Dendritic cell treated with granulocyte-macrophage colony-stimulating factor and Interleukin-4, amounts not matched to agents 40 ng/mL and 50 ng/mL, for 4 days (primary cell): ENCODE results near the gene RABGAP1L.
"Not testable (repeated sequence)": the region's sequence is repeated elsewhere in the genome, so short reads cannot be mapped to it uniquely, and the experiment has no call there.

Experiments used
- H3K27ac Mint-ChIP-seq: one replicate; pipeline ENCODE4 v1.8.0; 2022; ENCODE audit warnings: mild to moderate bottlenecking, mixed read lengths
- H3K27me3 Mint-ChIP-seq: one replicate; pipeline ENCODE4 v1.8.0; 2022; ENCODE audit warnings: mild to moderate bottlenecking, mixed read lengths
- H3K36me3 Mint-ChIP-seq: one replicate; pipeline ENCODE4 v1.8.0; 2022; ENCODE audit warnings: low read depth, mixed read lengths
- H3K4me1 Mint-ChIP-seq: one replicate; pipeline ENCODE4 v1.8.0; 2022; ENCODE audit warnings: low read depth, mixed read lengths
- H3K4me3 Mint-ChIP-seq: one replicate; pipeline ENCODE4 v1.8.0; 2022; ENCODE audit warnings: mild to moderate bottlenecking, moderate library complexity, mixed read lengths
- H3K9me3 Mint-ChIP-seq: one replicate; pipeline ENCODE4 v1.8.0; 2022; ENCODE audit warnings: mixed read lengths
- intact Hi-C: fragments of 100-400 bp; cut with micrococcal nuclease; formaldehyde crosslinking; loops from one replicate; pipeline ENCODE4 v1.15.0; 2022

Gene RABGAP1L

DNA sequence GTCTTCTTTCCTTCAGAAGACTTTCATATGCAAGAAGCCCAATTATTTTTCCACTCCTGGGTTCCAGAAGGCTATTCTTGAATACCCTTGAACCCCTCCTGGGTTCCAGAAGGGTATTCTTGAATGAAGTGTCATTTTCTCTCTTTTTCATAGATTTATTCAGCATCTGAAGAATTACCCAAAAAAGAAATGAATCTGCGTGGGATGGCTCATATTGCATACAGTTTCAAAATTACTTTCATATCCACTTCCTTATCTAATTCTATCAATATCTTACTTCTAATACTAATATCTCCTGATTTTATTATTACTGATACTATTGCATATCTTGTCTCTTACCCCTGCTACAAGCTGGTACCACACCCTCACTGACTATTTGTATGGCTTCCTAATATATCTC is 22.6 kb upstream of the RABGAP1L start:
- H3K9me3 Mint-ChIP-seq, result no peaks in the 10 kb centered on the region
- intact Hi-C loops, result no loop called here
- H3K27me3 Mint-ChIP-seq, result no peaks in the 10 kb centered on the region
- no peak overlapping the region for H3K4me3 Mint-ChIP-seq
- no peak overlapping the region for H3K27ac Mint-ChIP-seq
- H3K36me3 Mint-ChIP-seq, result no peaks in the 10 kb centered on the region
- peaks cover 7% of the 10 kb centered on the region for H3K4me1 Mint-ChIP-seq

DNA sequence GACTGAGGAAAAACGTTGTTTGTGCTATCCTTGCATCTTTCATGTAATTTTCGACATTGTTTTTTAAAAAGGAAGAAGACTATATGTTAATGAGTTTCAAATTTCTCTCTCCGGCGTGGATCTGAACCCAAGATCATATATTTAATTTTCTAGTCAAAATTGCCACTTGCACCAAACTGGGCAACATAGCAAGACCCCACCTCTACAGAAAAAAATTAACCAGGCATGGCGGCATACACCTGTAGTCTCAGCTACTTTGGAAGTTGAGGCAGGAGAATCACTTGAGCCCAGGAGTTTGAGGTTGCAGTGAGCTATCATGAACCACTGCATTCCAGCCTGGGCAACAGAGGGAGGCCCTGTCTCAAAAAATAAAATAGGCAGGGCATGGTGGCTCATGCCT is 16.5 kb upstream of the RABGAP1L start:
- Mint-ChIP-seq H3K36me3 (no peaks in the 10 kb centered on the region), H3K4me1 (no peaks in the 10 kb centered on the region), H3K9me3 (peaks cover 12% of the 10 kb centered on the region), H3K27me3 (peaks cover 3% of the 10 kb centered on the region), H3K4me3 (no peak overlapping the region), H3K27ac (no peak overlapping the region)
- intact Hi-C loops, result no loop called here

DNA sequence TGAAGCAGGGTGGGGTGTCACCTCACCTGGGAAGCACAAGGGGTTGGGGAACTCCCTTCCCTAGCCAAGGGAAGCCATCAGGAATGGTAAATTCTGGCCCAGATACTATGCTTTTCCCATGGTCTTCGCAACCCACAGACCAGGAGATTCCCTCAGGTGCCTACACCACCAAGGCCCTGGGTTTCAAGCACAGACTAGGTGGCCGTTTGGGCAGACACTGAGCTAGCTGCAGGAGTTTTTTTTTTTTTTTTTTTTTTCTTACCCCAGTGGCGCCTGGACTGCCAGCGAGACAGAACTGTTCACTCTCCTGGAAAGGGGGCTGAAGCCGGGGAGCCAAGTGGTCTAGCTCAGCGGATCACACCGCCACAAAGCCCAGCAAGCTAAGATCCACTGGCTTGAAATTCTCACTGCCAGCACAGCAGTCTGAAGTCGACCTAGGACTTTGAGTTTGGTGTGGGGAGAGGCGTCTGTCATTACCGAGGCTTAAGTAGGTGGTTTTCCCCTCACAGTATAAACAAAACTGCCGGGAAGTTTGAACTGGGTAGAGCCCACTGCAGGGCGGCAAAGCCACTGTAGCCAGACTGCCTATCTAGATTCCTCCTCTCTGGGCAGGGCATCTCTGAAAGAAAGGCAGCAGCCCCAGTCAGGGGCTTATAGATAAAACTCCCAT is 15.5 kb upstream of the RABGAP1L start:
- H3K36me3 Mint-ChIP-seq, H3K4me3 Mint-ChIP-seq, H3K4me1 Mint-ChIP-seq, H3K27me3 Mint-ChIP-seq, H3K27ac Mint-ChIP-seq, intact Hi-C loops: not testable (repeated sequence)
- peaks cover 12% of the 10 kb centered on the region for H3K9me3 Mint-ChIP-seq

DNA sequence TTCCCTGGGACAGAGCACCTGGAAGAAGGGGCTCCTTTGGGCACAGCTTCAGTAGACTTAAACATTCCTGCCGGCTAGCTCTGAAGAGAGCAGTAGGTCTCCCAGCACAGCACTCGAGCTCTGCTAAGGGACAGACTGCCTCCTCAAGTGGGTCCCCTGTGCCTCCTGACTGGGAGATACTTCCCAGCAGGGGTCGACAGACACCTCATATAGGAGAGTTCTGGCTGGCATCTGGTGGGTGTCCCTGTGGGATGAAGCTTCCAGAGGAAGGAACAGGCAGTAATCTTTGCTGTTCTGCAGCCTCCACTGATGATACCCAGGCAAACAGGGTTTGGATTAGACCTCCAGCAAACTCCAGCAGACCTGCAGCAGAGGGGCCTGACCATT is 14.9 kb upstream of the RABGAP1L start:
- H3K36me3 Mint-ChIP-seq, intact Hi-C loops, H3K4me1 Mint-ChIP-seq, H3K4me3 Mint-ChIP-seq, H3K27ac Mint-ChIP-seq, H3K27me3 Mint-ChIP-seq: not testable (repeated sequence)
- H3K9me3 Mint-ChIP-seq, result peaks cover 12% of the 10 kb centered on the region

DNA sequence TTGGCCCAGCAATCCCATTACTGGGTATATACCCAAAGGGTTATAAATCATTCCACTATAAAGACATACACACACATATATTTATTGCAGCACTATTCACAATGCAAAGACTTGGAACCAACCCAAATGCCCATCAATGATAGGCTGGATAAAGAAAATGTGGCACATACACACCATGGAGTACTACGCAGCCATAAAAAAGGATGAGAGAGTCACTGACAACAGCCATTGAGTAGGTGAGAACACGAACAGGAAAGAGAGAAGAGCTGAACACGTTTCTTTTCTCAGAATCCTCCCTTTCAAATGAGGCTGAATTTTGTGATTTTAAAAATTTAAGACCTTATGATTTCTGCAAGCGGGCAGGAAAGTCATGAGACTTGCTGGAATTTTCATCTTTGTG is 10.1 kb upstream of the RABGAP1L start:
- Mint-ChIP-seq H3K27ac (no peak overlapping the region), H3K4me3 (no peak overlapping the region), H3K4me1 (no peaks in the 10 kb centered on the region), H3K36me3 (no peaks in the 10 kb centered on the region), H3K9me3 (peaks cover 12% of the 10 kb centered on the region), H3K27me3 (peaks cover 3% of the 10 kb centered on the region)
- intact Hi-C loops, result no loop called here

DNA sequence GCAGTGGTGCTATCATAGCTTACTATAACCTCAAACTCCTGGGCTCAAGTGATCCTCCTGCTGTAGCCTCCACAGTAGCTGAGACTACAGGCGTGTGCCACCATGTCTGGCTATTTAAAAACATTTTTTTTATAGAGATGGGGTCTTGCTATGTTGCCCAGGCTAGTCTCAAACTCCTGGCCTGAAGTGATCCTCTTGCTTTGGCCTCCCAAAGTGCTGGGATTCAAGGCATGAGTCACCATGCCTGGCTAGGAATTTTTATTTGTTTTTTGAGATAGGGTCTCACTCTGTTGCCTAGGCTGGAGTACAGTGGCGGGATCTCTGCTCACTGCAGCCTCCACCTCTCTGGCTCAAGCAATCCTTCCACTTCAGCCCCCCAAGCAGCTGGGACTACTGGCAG is 8.8 kb upstream of the RABGAP1L start:
- Mint-ChIP-seq H3K4me1 (no peaks in the 10 kb centered on the region), H3K9me3 (peaks cover 12% of the 10 kb centered on the region), H3K27me3 (peaks cover 3% of the 10 kb centered on the region), H3K27ac (no peak overlapping the region), H3K36me3 (no peaks in the 10 kb centered on the region), H3K4me3 (no peak overlapping the region)
- intact Hi-C loops, result no loop called here

DNA sequence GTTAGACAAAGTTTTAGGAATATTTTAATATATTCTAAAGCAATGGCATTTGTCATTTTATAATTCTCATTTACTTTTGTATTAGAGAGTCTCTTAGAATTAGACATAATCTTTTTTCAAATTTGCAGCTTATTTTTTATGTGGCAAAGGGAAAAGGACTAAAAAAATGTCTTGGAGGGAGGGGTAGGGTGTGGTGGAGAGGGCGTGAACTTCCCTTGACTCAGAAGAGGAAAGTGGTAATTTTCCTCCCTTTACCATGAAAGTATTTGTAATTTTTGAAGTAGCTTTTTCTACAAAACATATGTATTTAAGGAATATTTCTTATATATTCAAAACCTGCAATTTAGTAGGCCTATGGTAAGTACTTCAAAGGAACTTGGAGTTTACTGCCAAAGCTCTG is 6.9 kb upstream of the RABGAP1L start:
- H3K27me3 Mint-ChIP-seq, result no peaks in the 10 kb centered on the region
- no peak overlapping the region for H3K27ac Mint-ChIP-seq
- no peaks in the 10 kb centered on the region for H3K9me3 Mint-ChIP-seq
- H3K4me3 Mint-ChIP-seq, result no peak overlapping the region
- H3K4me1 Mint-ChIP-seq, result no peaks in the 10 kb centered on the region
- no peaks in the 10 kb centered on the region for H3K36me3 Mint-ChIP-seq
- intact Hi-C loops, result no loop called here

DNA sequence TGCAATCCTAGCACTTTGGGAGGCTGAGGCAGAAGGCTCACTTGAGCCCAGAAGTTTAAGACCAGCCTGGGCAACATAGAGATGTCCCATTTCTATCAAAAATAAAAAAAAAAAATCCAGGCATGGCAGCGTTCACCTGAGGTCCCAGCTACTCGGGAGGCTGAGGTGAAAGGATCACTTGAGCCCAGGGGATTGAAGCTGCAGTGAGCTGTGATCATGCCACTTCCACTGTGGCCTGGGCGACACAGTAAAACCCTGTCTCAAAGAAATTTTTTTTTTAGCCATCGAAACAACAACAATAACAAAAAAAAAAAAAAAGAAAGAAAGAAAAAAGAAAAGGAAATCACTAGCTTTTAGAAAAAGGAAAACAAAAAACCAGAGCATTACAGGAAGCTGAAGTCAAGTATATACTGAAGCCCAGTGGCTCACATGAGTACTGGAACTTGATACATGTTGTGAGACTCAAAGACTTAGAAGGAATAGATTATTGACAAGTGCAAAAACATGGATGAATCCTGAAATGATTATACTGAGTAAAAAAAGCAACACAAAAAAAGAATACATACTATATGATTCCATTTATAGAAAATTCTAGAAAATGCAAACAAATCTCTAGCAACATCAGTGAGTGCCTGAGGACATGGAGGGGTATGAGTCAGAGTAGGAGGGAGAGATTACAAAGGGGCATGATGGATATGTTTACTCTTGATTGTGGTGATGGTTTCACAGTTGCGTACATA is 6.1 kb upstream of the RABGAP1L start:
- Mint-ChIP-seq H3K4me1 (peaks cover 3% of the 10 kb centered on the region), H3K27ac (no peak overlapping the region), H3K9me3 (no peaks in the 10 kb centered on the region), H3K36me3 (no peaks in the 10 kb centered on the region), H3K4me3 (no peak overlapping the region), H3K27me3 (no peaks in the 10 kb centered on the region)
- intact Hi-C loops, result no loop called here

DNA sequence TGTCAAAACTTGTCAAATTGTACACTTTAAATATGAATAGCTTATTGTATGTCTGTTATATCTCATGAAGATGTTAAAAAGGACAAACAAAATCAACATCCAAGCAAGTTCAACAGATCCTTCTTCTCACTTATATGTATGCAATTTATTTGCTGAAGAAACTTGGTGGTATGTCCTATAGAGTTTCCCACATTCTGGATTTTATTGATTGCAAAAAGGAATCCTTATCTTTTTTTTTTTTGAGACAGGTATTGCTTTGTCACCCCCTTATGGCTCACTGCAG is 5.6 kb upstream of the RABGAP1L start:
- Mint-ChIP-seq H3K36me3 (no peaks in the 10 kb centered on the region), H3K27me3 (no peaks in the 10 kb centered on the region), H3K4me3 (no peak overlapping the region), H3K4me1 (peaks cover 9% of the 10 kb centered on the region), H3K27ac (no peak overlapping the region), H3K9me3 (no peaks in the 10 kb centered on the region)
- intact Hi-C loops, result no loop called here

DNA sequence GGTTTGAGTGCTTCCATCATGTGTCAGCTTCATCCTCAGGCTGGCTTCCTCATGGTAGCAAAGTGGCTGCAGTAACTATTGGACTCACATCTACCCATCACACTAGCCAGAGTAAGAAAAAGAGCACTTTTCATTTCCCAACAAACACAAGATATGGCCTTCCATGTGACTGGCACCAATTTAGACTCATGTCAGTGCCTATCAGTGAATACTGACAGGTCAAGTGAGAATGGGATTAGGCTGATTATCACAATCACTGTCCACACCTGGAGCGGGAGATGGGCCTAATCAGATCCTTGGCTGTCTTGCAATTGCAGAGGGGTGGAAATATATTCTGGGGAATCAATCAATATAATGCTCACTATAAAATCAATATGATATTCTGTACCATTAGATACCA is 2.9 kb upstream of the RABGAP1L start:
- Mint-ChIP-seq H3K4me1 (peaks cover 27% of the 10 kb centered on the region), H3K4me3 (no peak overlapping the region), H3K9me3 (no peaks in the 10 kb centered on the region), H3K36me3 (peaks cover 12% of the 10 kb centered on the region), H3K27me3 (no peaks in the 10 kb centered on the region), H3K27ac (no peak overlapping the region)
- intact Hi-C loops, result loop anchor here (5.0 kb wide), 1 partner anchor 134 kb away; the partner anchor contains the start of gene RC3H1

DNA sequence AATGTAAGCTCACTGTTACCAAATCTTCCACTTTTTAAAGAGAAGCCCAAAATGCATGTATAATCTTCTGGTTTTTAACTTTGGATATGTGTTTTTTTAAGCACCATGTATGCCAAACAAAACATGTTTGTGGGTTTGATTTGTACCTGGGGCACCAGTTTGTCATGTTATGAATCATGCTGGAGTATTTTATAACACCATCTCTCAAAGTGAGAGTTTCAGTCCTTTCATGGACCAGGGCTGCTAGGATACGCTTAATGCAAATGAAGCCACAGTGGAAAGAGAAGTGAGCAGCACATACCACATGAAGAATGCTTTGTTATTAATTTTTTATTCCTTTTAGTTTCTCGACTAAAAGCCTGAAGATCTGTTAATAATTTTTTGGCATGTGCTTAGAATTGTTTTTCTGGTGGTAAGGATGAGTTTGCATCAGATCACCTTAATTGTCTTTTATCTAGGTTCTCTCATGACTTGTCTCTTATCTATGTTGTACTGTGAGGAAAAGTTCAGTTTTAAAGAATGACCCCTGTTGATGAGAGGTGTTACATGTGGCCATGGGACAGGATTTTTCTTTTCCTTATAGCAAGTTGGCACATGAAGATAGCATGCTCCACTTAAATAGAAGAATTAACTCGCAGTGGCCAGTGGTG is 2.0 kb upstream of the RABGAP1L start:
- Mint-ChIP-seq H3K4me1 (peaks cover 32% of the 10 kb centered on the region), H3K9me3 (no peaks in the 10 kb centered on the region), H3K27ac (no peak overlapping the region), H3K36me3 (peaks cover 12% of the 10 kb centered on the region), H3K27me3 (no peaks in the 10 kb centered on the region), H3K4me3 (no peak overlapping the region)
- intact Hi-C loops, result loop anchor here (5.0 kb wide), 1 partner anchor 135 kb away; the partner anchor contains the start of gene RC3H1

DNA sequence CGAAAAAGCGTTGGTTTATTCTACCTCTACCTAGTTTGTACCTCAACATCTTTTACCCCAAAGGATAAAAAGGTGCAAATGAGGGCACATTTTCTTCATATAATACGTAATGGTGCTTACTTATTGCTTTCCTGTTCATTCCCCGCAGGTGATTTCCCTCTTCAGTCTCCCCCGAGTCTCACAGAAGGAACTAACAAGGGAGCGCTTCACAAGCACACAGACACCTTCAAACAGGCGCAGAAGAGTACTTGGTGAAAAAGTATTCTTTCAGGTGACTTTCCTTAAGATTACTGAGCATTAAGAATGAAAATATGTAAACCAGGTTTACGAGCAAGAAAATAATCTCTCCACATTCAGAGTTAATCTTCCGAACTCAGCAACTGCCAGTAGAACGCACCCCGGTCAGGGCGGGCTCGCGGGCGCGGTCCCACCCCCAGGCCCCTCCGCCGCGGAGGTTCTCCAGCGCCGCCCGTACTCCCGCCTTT is 511 bp upstream of the RABGAP1L start:
- intact Hi-C loops, result loop anchor here (5.0 kb wide), 1 partner anchor 137 kb away; the partner anchor contains the start of gene RC3H1
- Mint-ChIP-seq H3K36me3 (peaks cover 12% of the 10 kb centered on the region), H3K9me3 (no peaks in the 10 kb centered on the region), H3K4me1 (peaks cover 39% of the 10 kb centered on the region), H3K27me3 (no peaks in the 10 kb centered on the region), H3K27ac (peak overlapping the region; percentile 90), H3K4me3 (peak overlapping the region; percentile 96)

DNA sequence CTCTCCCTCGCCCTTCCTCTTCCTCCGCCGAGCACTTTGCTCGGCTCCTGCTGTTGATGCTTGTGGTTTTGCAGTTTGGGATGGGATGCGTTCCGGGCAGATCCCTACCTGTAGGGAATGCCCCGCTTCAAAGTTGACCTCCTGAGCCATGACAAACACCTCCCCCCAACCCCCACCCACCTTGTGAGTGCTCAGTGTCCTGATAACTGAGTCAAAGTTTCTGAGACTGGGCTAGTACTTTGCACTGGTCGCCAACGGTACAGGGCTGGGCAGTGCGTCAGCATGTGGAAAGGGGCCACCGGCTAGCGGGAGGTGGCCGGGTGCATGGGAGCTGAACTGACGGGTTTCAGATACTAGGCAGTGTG is 771 bp downstream of the RABGAP1L start:
- Mint-ChIP-seq H3K4me3 (peak overlapping the region; percentile 96), H3K27ac (peak overlapping the region; percentile 90), H3K4me1 (peaks cover 44% of the 10 kb centered on the region), H3K27me3 (no peaks in the 10 kb centered on the region), H3K9me3 (no peaks in the 10 kb centered on the region), H3K36me3 (peaks cover 18% of the 10 kb centered on the region)
- intact Hi-C loops, result loop anchor here (2.0 kb wide), 1 partner anchor 291 kb away; the partner anchor contains the start of gene ZBTB37

DNA sequence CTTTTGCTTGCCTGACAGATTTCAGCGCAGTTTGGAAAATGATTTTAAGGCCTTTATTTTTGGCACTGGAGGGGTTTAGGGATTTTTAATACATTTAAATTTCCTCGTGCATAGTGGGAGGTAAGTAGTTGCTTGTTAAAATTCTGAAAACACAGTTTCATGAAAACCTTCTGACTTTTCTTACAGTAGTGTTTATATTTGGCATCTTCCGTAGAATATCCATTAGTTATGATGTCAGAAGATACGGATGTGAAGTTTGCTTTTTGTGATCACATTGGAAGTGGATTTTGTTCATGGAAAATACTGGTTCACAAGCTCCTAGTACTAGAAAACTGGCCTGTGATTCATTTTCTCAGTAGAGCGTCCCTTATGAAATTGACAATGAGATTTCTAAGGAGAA is 1.3 kb downstream of the RABGAP1L start:
- Mint-ChIP-seq H3K9me3 (no peaks in the 10 kb centered on the region), H3K36me3 (peaks cover 23% of the 10 kb centered on the region), H3K27me3 (no peaks in the 10 kb centered on the region), H3K4me3 (peak overlapping the region; percentile 96), H3K4me1 (peaks cover 48% of the 10 kb centered on the region), H3K27ac (no peak overlapping the region)
- intact Hi-C loops, result loop anchor here (2.0 kb wide), 1 partner anchor 292 kb away; the partner anchor contains the start of gene ZBTB37
